HG02943 (cell line): ENCODE measurements around the gene SLC2A4RG.
"Not testable (repeated sequence)": the region's sequence is repeated elsewhere in the genome, so short reads cannot be mapped to it uniquely, and the experiment has no call there.

Source experiments
- ATAC-seq: cut with Tn5 transposase; IDR thresholded peaks from one replicate; pipeline ENCODE4 v1.9.1; 2021; ENCODE audit warnings: mild to moderate bottlenecking, low read depth, moderate library complexity; ENCODE audit not compliant: unreplicated experiment

Gene SLC2A4RG

DNA sequence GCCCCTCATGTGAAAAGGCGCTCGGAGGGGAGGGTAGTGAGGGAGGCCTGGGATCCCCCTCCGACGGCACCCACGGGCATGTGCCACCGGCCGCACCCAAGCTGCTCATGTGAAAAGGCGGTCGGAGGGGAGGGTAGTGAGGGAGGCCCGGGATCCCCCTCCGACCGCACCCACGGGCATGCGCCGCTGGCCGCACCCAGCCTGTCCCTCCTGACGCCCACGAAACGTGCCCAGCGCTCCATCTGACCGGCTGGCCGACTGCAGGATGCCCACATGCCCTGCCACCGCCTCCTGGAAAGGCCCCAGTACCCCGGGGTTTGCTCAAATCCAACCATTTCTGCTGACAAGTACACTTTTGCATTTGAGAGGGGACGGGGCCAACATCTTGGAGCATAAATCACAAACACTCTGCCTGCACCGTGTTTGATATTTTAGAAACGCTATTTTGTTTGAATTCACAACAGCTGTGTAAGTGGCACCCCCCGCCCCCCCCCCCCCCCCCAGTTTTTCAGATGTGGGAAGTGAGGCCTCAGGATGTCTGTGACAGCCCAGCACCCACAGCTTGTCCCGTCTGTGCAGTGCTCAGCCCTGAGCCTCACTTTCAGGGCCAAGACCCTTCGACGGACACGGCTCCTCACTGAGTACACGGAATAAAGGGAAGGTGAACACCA is 34.1 kb downstream of the SLC2A4RG start:
- ATAC-seq: no peak

DNA sequence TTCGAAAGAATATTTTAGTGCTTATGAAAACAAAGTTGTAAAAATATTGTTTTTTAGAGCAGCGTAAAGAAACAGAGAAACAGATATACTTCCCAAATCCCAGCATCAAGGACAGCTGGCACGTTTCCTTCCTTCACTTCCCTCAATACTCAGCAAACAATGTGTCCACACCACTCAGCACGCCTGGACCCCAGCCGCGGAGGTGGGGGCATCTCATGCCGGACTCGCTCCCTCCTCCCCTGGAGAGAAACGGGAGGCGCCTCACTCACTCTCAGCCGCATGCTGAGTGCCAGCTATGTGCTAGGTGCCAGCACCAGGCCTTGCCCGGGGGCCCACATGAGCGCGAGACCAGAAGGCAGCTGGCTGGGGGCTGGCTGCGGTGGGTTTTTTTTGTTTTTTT is 34.7 kb downstream of the SLC2A4RG start:
- no peak for ATAC-seq

DNA sequence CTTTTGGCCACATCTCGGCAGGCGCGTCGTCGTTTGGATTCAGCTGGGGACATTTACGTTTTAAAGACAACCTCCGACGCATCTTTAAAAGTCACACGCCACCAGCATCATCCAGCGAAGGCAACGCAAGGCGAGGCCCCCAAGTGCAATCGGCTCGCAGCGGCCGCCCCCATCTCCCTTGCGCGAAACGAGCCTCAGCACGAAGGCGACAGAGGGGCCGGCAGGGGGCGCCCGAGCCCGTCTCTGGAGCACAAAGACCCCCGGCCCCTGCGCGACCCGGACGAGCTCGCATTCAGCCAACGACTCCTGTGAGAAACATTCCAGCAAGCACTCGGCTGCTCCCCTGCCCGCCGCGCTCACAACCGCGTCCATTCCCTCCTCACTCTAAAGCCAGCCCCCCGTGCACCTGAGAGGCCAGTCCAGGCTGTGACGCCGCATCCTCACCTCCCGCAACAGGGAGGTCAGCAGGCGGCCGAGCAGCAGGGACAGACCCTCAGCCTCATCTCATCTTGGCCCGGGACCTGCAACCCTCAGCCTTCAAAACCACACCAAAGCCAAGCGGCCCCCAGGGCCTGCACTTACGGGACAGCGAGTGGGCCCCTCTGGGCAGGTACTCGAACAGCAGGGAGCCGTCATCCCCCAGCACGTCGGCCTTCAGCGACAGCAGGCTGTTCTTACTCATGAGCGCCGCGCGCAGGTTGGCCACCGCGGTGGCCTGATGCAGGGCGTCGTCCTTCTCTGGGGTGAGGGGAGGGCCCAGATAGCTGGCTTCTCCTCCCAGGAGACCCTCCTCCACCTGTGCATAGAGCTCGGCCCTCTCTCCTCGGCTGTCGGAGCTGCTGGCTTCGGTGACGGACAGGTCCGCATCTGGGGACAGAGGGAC is 35.8 kb downstream of the SLC2A4RG start:
- ATAC-seq: no peak

DNA sequence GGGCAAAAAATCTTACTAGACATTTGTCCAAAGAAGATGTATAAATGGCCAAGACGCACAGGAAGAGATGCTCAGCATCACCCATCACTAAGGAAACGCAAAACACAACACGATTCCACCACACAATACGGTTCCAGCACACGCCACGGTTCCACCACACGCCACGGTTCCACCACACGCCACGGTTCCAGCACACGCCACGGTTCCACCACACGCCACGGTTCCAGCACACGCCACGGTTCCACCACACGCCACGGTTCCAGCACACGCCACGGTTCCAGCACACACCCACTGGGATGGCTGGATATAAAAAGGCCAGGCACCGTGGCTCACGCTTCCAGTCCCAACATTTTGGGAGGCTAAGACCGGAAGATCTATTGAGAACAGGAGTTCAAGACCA is 37.3 kb downstream of the SLC2A4RG start:
- not testable (repeated sequence) for ATAC-seq

DNA sequence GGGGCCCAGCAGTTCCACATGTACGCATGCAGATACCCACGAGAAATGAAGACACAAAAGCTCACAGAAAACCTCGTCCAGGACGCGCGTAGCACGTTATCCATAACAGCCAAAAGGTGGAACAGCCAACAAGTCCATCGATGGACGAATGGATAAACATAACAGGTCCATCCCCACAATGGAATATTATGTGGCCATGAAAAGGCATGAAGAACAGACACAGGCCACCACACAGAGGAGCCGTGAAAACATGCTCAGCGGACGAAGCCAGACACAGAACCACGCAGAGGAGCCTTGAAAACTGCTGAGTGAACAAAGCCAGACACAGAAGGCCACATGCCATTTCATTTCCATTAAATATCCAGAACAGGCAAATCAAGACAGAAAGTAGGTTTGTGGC is 38.0 kb downstream of the SLC2A4RG start:
- ATAC-seq: no peak

DNA sequence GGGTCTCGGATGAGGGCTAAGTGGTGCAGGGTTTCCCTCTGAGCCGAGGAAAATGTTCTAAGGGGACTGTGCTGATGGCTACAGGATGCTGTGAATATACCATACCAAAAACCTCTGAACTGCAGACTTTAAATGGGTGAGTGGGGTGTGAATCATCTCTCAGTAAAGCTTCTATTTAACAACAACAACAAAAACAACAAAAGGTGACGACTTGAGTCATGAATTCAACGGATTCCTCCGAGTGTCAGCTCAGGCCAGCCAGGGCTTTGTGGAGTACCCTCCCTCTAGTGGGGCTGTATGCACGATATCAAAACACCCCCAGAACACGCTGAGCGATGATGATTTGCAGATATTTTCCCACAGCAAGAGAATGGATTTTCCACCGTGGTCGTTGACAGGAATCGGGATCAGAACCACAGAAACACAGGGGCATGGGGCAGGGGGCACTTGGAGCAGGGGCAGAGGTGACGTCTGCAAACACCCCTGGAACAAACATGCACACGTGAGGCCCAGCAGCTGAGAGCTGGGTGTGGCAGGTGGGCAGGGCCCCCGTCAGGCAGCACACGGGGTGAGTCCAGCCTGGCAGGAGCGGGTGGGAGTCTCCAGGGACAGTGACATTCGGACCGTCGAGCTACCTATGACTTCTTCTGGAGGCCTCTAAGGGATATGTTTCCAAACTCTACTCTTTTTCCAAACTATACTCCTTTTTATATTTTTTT is 38.6 kb downstream of the SLC2A4RG start:
- no peak for ATAC-seq

DNA sequence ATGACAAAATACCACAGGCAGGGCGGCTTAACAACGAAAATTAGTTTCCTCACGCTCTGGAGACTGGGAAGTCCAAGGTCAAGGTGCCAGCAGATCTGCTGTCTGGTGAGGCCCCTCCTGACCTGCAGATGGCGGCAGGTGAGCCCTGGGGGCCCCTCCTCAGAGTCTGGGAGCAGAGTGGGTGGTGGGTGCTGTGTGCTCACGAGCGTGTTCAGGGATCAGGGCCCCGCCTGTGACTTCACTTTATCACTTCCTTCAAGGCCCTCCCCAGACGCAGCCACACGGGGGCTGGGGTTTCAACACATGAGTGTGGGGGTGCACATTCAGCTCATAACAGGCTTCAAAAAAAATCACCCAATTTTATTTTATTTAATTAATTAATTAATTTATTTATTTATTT is 39.3 kb downstream of the SLC2A4RG start:
- ATAC-seq: no peak

DNA sequence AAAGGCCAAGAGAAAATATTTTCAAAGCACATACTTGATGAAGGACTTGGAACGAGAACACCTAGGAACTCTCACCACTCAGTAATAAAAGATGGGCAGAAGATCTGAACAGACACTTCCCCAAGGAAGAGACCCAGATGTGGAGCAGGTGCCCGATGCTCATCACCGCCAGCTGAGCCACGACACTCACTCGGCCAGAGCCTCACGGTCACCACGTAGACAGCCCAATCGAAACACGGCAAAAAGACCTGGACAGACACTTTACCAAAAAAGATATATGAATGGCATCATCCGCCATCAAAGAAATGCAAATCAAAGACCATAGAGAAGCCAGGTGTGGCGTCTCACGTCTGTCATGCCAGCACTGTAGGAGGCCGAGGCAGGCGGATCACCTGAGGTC is 41.6 kb downstream of the SLC2A4RG start:
- no peak for ATAC-seq

DNA sequence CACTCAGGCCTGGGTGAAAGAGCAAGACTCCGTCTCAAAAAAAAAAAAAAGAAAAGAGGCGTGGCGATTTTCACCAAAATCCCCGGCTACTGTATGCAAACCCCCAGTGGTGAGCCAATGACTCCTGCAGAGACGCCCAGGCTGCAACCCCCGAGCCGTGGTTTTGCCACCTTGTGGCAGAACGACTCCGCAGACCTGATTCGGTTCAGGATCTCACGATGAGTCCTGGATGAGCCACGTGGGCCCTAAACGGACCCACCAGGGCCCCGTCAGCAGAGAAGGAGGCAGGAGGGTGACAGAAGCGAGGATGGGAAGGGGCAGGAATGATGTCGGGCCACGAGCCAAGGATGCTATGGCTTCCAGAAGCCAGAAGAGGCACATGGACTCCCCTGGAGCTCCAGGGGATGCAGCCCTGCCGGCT is 42.5 kb downstream of the SLC2A4RG start:
- no peak for ATAC-seq

DNA sequence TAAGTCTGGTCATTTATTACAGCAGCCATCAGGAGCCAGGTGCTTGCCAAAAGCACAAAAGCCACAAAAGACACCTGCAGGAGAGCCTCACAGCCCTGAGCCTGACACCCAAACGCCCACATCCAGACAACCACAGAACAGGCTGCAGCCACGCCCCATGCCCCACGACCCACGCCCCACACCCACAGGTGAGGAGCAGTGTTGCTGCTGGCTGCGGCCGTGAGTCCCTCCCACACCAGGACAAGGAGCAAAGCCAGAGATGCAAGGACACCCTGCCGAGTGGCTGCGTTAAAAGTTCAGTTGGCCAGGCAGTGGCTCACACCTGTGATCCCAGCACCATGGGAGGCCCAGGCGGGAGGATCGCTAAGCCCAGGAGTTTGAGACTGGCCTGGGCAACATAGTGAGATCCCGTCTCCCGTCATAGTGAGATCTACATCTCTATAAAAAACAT is 43.0 kb downstream of the SLC2A4RG start:
- ATAC-seq: no peak

DNA sequence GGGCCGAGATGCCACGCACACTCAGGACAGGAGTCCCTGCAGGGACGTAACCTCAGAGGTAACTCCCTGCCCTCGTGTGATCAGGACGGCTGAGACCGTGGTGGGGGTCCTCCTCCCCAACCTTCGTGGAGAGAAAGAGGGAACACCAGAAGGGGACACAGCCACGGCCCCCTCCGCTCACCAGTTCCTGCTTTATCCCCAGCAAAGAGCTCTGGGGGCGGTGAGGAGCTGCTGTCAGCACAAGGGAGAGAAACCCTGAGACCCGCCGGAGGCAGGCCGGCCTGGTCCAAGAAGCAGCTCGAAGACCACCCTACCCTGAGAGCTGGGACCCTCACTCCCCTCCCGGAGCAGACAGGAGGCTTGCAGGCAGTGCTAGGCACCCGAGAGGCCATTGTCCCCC is 44.4 kb downstream of the SLC2A4RG start:
- ATAC-seq: no peak

DNA sequence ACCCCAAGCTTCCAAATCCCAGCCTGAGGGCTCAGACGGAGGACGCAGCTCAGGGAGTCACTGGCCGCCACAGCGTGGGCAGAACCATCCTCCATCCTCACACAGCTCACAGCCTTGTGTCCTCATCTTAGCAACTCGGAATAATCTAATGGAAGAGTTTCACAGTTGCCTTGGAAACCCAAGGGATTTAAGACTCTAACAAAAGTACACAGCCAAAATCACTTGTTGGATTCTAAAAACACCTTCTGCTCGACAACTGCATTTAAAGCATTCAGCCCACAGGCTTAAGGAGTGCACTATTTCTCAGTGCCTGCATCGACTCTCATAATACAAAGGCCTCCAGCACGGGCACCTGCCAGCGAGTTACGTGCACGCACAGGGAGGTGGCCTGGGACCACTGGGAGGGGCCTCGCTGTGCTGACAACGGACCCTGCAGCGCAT is 46.1 kb downstream of the SLC2A4RG start:
- ATAC-seq: no peak

DNA sequence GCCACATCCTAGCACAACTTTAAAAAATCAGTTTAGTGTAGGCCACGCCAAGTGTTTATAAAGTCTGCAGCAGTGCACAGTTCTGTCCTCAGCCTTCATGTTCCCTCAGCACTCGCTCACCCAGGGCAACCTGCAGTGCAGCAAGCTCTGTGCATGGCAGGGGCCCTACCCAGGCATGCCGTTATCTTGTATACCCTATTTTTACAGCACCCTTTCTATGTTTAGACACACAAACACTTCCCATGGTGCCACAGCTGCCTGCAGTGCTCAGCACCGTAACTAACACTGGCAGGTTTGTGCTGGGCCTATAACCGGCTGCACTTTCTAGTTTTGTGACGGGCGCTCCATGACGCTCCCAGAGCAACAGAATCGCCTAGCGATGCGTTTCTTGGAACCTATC is 47.7 kb downstream of the SLC2A4RG start:
- no peak for ATAC-seq

DNA sequence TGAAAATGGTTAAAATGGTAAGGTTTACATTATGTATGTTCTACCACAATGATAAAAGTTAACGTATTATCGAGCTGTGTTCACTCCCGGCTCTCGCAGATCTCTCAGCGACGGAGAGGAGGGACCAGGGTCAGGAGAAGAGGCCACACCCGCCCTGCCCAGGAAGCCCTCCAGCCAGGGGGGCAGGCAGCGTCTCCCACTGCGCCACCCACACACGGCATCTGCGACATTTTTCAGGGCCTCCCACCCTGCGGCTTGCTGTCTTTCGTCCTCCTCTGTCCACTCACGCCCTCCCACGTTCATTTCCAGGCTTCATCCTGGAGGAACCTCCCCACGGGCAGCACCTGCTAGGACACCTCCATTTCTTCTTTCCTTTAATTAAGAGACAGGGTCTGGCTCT is 48.2 kb downstream of the SLC2A4RG start:
- no peak for ATAC-seq

DNA sequence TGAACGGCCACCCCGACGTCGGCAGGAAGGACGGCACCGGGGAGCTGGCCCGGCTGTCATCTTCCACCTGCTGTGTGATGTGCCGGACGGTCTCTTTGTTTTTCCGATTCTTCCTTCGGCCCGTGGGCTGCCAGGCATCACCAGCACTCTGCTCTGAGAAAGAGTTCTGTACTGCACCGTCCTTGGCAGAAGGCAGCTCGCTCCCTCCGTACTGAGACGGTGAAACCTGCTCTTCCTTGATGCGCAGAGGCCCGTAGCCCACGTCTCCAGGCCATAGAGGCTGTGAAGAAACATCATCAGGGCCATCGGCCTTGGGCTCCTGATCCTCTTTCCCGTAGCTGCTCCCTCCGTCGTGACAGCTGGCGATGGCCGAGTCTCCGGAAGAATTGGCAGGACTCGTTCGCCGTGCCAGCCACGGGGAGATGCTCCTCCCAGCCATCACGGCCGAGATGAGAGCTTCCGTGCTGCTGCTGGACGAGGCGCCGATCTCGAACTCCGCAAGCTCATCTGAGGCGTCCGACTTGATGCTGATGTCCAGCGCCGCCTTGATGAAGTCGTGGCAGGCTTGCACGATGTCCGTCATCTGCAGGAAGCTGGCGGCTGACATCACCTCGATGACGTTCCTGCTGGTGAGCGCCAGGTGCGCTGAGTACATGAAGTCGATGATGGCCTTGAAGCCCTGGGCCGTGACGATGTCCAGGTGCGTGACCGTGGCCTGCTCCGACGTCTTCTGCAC is 50.4 kb downstream of the SLC2A4RG start:
- no peak for ATAC-seq

DNA sequence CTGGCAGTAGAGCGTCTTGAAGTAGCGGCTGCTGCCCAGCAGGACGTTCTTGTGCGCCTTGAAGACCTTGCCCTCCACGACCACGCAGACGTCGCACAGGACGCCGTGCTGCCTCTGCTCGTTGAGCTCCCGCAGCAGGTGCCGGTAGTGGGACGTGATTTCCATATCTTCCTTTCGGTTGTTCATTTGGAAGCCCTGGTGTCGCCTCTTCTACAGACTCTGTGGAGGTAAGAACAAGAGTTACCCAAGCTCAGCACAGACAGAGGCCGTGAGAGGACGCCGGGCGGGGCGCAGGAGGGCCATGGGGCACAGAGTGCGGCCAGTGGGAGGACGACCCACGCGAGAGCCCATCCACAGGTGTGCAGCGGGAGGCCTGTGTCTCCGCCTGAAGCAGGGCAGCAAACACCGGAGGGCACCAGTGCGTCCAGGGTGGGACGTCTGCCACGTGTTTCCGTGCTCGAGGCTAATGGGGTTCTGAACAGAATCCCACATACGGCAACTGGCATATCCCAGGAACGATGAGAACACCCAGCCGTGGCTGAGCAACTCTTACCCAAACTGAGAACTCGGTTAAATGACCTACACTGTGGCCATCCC is 51.1 kb downstream of the SLC2A4RG start:
- no peak for ATAC-seq

DNA sequence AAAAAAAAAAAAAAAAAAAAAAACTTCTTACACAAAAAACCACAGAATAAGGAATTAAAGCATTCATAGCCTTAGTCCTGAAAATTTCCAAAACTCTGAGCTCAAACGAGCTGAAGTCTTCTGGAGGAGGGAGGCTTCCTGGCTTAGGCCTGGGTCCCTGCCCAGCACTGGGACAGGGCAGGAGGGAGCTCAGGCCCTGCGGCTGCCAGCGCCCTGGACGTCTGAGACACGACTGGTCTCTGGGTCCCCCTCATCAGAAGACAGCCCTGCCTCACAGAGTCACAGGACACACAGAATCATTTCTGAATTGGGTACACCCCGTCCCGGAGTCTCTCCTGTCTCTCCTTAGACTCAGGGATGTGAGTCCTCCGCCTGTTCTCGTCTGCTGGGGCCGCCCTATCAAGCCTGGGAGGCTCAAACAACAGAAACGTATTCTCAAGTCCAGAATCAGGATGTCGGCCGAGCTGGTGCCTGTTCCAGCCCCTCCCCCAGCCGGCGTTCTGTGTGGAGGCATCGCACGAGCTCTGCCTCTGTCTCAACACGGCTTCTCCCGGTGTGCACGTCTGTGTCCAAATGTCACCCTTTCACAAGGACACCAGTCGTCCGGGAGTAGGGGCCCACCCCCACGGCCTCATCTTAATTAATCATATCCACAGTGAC is 52.1 kb downstream of the SLC2A4RG start:
- no peak for ATAC-seq

DNA sequence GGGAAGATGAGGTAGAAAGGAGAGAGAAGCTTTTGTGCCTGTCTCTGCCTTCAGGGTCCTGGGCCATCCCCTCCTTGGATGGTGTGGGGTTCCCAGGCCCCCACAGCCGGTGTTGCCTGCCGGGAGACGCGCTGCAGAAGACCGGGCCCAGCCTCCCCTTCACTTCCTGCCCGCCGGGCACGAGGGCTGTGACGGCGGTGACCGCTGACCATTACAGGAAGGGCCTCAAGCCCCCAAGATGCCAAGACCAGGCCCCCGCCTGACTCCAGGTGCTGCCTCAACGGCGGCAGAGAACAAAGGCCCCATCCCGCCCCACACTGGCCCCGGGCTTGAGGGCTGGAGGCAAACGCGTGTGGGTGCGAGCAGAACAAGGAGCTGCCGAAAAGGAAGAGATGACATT is 53.3 kb downstream of the SLC2A4RG start:
- no peak for ATAC-seq
